Right renal pelvis (tissue), 4 donors: ENCODE measurements around the gene CCNA1. TPM values are rescaled to one million over a fixed set of nuclear protein-coding genes. Genes with fewer than 3 reads are reported as not detected.

Source experiments
- DNase-seq, 4 donors: peaks; one replicate each; pipeline ENCODE4 v3.0.0-alpha.2; 2013; ENCODE audit warnings: low read depth in 4 of 4, low spot score in 3 of 4, missing footprints in 1 of 4
- polyA plus RNA-seq, 4 donors: library from polyadenylated mRNA; unstranded; fragments of 120-200 nt; gene quantifications; one replicate each; pipeline ENCODE4 v1.2.1, GENCODE V29; 2013; ENCODE audit not compliant: insufficient read length in 4 of 4

Gene CCNA1
- polyA plus RNA-seq, 4 donors, result 0.71 to 1.1 (median 0.85) TPM

- DNase-seq, result no peak
Measured at GRCh38 chr13:36450534-36450933, 18.2 kb downstream of the CCNA1 start.

GRCh38 chr13:36453516-36453915 is 21.2 kb downstream of the CCNA1 start:
- no peak for DNase-seq

- DNase-seq, result no peak
Measured at GRCh38 chr13:36454121-36454520, 21.8 kb downstream of the CCNA1 start.

- no peak for DNase-seq
Measured at GRCh38 chr13:36454987-36455386, 22.7 kb downstream of the CCNA1 start.

- DNase-seq, result no peak
Measured at GRCh38 chr13:36456577-36456976, 24.3 kb downstream of the CCNA1 start.

- no peak for DNase-seq
Measured at GRCh38 chr13:36461506-36461905, 29.2 kb downstream of the CCNA1 start.

GRCh38 chr13:36475468-36475867 is 43.2 kb downstream of the CCNA1 start:
- no peak for DNase-seq

GRCh38 chr13:36476661-36477060 is 44.4 kb downstream of the CCNA1 start:
- no peak for DNase-seq

GRCh38 chr13:36480726-36481427 is 48.6 kb downstream of the CCNA1 start:
- no peak for DNase-seq

GRCh38 chr13:36490055-36490454 is 57.8 kb downstream of the CCNA1 start:
- DNase-seq, result no peak

Other genes with a start within 250 kb of the CCNA1 start
- gene SOHLH2, start 217.9 kb upstream of the CCNA1 start, polyA plus RNA-seq, result 1 to 10 TPM; 1.3 to 3.7 (median 3.4) TPM
- gene CCDC169, start 134.7 kb upstream of the CCNA1 start, polyA plus RNA-seq, result 1 to 10 TPM; 4.2 to 6.9 (median 5.8) TPM
- gene SPART, start 86.1 kb upstream of the CCNA1 start, polyA plus RNA-seq, result 10 to 100 TPM; 75.7 to 93.7 (median 85.6) TPM
- gene SERTM1, start 241.5 kb downstream of the CCNA1 start, polyA plus RNA-seq, result under 1 TPM; 0.32 to 0.72 (median 0.54) TPM